Measurements from ENCODE around the gene GNGT2.
A peak's percentile ranks its signal among the peaks of the same experiment; 100 is the strongest.

Gene GNGT2

GRCh38 chr17:49229076-49229804 lies 18.9 kb upstream of the GNGT2 start:
- no peak for DNase-seq

- peak; percentile 82 for DNase-seq
Observed at GRCh38 chr17:49227436-49228261, 17.3 kb upstream of the GNGT2 start.

- DNase-seq, result no peak
Observed at GRCh38 chr17:49226771-49227435, 16.5 kb upstream of the GNGT2 start.

- no peak for DNase-seq
Observed at GRCh38 chr17:49225554-49226236, 15.3 kb upstream of the GNGT2 start.

- DNase-seq, result no peak
Observed at GRCh38 chr17:49224997-49225337, 14.6 kb upstream of the GNGT2 start.

- peak; percentile 59 for DNase-seq
Observed at GRCh38 chr17:49224198-49224996, 14.0 kb upstream of the GNGT2 start.

- DNase-seq, result peak; percentile 71
Observed at GRCh38 chr17:49223517-49224197, 13.3 kb upstream of the GNGT2 start.

- no peak for DNase-seq
Observed at GRCh38 chr17:49223168-49223516, 12.8 kb upstream of the GNGT2 start.

GRCh38 chr17:49219987-49220386 lies 9.6 kb upstream of the GNGT2 start:
- no peak for DNase-seq

- DNase-seq, result peak; percentile 77
Observed at GRCh38 chr17:49218941-49219913, 8.9 kb upstream of the GNGT2 start.

GRCh38 chr17:49217651-49218413 lies 7.5 kb upstream of the GNGT2 start:
- peak; percentile 84 for DNase-seq

GRCh38 chr17:49216953-49217650 lies 6.7 kb upstream of the GNGT2 start:
- peak; percentile 32 for DNase-seq

GRCh38 chr17:49216482-49216881 lies 6.1 kb upstream of the GNGT2 start:
- DNase-seq, result no peak

- DNase-seq, result no peak
Observed at GRCh38 chr17:49214676-49215360, 4.4 kb upstream of the GNGT2 start.

GRCh38 chr17:49213847-49214246 lies 3.5 kb upstream of the GNGT2 start:
- no peak for DNase-seq

GRCh38 chr17:49213399-49213798 lies 3.0 kb upstream of the GNGT2 start:
- DNase-seq, result no peak

GRCh38 chr17:49209061-49209571 lies 1.3 kb downstream of the GNGT2 start:
- DNase-seq, result no peak

GRCh38 chr17:49204516-49204915 lies 5.9 kb downstream of the GNGT2 start:
- DNase-seq, result no peak
